Cortex of kidney (tissue), 1 donor: ENCODE data around the gene ZDHHC14.

Experiments
- DNase-seq: peaks from one replicate; lab custom pipeline; 2025; lab: John Stamatoyannopoulos, UW

Gene ZDHHC14

DNA sequence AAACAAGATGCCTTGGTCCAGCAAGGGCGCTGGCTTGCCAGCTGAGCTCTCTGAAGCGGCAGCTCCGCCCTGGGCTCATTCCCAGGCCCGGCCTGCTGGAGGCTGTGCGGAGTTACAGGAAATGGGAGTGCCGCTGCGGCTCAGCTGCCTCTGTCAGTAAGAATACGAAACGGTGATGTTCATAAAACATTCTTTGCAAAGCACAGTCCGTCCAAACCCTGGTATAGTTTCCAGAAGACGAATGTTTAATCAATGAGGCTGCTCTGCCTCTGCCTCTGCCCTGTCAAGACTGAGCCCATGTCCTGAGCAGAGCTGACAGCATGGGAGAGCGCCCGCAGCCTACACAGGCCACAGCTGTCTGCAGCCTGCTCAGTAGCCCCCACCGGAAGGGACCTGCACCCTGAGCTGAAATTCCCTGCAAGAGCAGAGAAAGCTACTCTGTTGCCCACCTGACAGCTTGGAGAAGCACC, 288.8 kb downstream of the ZDHHC14 start:
- no peak for DNase-seq

DNA sequence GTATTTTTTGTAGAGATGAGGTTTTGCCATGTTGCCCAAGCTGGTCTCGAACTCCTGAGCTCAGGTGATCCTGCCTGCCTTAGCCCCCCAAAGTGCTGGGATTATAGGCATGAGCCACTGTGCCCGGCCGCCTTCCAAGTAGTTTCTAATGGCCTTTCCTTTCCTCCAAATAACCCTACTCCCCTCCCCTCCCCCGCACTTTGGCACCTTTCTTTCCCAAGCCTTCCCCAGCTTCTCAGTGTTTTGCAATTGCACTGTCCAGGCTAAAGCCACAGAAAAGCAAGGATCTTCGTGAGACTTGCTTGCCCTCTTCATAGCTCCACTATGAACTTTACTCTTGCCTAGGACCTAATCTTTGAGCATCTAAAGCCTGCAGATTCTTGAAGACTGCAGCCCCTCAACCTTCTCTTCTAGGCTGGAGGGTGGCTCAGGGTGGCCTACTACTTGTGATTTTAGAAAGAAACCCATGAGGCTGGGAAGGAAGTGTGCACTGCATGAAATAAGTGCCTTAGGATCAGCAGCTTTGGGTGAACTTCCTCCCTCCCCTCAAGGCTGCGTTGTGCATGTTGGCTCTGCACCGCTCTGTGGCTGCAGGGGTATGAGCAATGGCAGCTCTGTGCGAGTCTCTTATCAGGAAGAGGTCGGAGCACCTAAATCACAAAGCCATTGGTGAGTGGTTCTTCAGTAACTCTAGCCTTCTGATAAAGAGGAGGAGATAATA, 289.6 kb downstream of the ZDHHC14 start:
- DNase-seq, result no peak

GRCh38 chr6:157672726-157673412, 291.9 kb downstream of the ZDHHC14 start:
- no peak for DNase-seq

DNA sequence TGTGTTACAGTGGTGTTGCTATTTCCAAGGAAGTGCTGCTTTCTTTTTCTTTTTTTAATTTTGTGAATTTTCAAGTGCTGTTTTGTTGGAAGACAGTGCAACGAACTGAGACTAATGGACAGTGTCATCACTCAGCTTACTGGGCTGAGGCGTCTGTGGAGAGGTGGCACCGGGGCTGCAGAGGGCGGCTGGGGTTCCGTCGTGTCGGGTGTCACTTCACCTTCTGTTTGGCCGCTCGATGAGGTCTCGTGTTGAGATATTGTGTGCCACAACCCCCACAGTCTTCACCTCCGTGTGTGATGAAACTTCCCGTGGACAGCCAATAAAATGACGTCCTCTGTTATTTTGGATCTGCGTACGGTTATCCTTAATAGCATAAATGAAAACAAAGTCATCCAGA, 292.6 kb downstream of the ZDHHC14 start:
- no peak for DNase-seq

GRCh38 chr6:157674061-157674460, 293.1 kb downstream of the ZDHHC14 start:
- no peak for DNase-seq

DNA sequence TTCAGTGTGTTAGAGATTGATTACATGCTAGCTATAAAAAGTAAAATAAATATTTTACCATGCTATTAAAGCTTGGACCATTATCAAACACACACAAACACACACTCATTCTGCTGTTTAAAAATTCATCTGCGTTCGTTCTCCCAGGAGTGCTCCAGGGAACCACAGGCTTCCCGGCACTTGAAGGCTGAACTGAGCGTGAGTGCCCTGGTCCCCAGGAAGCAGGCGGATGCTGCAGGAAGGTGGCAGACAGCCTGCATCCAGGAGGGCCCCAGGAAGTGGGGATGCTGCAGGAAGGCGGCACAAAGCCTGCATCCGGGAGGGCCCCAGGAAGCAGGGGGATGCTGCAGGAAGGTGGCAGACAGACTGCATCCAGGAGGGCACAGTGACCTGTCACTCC, 294.8 kb downstream of the ZDHHC14 start:
- no peak for DNase-seq

DNA sequence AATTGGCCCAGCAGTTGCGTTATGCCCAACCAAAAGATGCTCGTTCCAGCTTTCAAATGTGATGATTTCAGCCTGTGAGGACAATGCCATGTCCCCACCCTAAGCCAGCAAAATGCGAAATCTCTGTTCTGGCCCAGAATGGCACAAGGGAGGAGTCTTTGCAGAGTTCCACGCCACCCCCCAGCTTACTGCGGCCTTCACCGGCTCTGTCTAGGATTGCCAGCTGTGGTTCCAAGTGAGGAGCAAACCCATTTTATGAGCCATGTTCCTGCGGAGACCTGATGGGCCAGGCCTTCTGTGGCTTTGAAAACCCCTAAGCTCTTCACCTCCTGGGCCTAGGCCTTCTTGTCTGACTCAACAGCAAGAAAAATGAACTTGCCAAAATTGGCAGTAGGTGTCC, 295.3 kb downstream of the ZDHHC14 start:
- DNase-seq, result no peak

DNA sequence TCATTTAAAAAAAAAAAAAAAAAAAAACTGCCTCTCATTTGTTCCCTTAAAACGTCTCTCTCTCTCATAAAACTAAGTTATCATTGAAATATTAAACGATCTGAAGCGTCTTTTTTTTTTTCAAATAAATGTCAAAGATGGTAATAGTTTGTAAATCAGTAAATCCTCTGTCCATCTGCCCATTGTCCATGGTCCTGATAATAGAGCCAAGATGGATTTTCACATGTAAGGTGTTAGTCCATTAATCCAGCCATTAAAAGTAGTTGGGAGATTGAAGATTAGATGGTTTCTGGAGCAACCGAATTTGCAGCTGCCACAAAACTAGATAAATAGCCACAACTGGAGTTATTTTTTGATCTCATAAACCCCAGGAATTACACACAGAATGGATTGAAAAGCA, 296.2 kb downstream of the ZDHHC14 start:
- DNase-seq, result no peak

- DNase-seq, result no peak
These were observed 298.9 kb downstream of the ZDHHC14 start for GRCh38 chr6:157679605-157680580.

DNA sequence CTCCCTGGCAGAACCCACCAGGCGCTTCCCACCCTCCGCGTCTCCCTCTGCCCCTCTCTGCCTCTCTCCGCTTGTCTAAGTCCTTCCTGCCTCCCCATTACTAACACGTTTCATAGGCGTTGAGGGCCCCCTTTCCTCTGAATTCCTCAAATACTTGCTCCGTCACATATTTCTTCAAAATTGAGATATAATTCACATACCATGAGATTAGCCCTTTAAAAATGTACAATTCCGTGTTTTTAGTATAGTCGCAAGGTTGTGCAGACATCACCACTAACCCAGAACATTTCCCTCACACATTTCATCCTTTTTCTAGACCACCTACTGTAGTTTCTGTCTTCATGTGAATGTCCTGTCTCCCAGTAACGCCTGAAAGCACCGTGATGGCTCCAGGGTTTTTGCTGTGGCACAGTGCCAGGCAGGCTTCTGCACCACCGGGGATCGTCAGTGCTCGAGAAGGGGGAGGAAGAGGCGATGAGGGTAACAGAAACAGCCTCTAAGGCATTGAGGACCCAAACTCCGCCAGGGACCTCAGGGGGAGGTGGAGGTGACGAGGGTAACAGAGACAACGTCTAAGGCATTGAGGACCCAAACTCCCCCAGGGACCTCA, 300.2 kb downstream of the ZDHHC14 start:
- no peak for DNase-seq

- DNase-seq, result no peak
These were observed 302.0 kb downstream of the ZDHHC14 start for GRCh38 chr6:157682856-157683481.

- no peak for DNase-seq
These were observed 302.7 kb downstream of the ZDHHC14 start for GRCh38 chr6:157683707-157684106.

- no peak for DNase-seq
These were observed 303.8 kb downstream of the ZDHHC14 start for GRCh38 chr6:157684620-157685299.

DNA sequence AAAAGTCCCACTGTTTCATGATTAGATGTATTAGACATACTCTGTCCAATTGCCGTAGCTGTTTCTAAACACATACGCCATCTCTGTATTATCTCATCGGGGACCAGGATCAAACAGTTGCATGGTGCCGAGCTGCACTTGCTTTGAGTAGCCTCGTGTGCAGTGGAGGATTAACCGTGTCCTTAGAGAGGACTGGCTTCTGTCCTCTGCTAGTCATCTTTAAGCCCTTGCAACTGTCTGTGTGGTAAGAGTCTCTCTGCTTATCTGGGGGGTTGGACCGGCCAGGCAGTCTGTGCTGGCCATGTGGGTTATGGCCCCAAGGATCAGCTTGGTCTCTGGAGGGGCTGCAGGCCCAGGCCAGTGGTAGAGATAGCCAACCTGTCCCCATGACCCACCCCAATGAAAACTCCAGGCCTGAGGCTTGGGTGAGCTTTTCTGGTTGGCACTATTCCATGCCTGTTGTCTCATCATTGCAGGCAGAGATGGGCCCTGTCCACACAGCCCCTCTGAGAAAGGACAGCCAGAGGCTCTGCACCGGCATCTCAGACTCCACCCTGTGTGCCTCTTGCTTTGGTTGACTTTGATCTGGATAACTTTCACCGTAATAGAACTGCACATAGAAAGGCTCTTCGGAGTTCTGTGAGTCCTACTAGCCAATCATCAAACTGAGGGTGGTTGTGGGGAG, 304.7 kb downstream of the ZDHHC14 start:
- no peak for DNase-seq

- no peak for DNase-seq
These were observed 307.4 kb downstream of the ZDHHC14 start for GRCh38 chr6:157688275-157688959.

- no peak for DNase-seq
These were observed 308.1 kb downstream of the ZDHHC14 start for GRCh38 chr6:157688960-157689599.

DNA sequence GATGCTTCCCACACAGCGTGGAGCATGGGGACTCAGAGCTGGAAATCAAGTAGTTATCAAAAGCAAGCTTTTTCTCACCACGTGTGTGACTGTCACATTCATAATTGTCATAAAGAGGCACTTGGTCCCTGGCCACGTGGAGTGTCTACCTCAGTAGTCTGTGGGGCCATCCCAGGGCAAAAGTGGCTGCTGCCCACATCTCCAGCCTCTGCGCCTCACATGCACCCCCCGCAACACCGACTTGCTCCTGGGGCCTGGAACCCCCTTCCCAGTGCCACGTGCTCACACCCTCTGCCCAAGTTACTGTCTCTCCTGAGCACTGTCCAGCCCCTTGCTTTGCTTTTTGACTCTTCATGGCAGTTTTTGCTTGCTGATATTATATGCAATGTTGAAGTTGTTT, 308.9 kb downstream of the ZDHHC14 start:
- no peak for DNase-seq

DNA sequence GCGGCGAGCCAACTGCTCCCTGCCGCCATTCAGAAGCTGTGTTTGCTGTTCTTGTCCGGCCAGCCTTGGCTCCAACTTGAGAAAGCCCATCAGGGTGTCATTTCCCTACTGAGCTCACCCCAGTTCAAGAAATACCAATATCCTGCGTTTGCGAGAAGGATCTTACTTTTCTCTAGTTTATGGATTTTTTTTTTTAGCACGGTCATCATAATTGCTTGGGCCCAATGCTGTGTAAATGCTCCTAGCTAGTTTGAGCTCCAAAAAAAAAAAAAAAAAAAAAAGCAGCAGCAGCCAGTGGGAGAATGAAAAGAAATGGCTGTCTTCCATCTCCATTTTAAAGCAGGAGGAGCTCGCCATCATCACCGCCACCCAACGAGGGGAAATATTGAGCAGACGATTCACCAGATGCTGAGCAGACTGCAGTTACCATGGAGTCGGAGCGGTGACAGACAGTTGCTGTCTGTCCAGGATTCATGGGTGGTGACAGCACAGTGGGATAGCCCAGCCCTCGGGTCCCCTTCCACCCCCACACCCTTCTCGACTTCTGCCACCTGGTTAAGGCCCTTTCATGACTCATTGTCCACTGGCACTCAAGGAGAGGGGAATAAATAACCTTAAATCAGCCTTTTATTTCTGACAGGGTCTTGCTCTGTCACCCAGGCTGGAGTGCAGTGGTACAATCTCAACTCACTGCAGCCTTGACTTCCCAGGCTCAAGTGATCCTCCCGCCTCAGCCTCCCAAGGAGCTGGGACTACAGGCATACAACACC, 309.6 kb downstream of the ZDHHC14 start:
- no peak for DNase-seq
